Activated naive CD4-positive, alpha-beta T cell treated with anti-CD3 and anti-CD28 coated beads for 36 hours (primary cell): ENCODE data around the gene S100A5. TPM values are rescaled to one million over a fixed set of nuclear protein-coding genes. Genes with fewer than 3 reads are reported as not detected.
"Not testable (repeated sequence)": the region's sequence is repeated elsewhere in the genome, so short reads cannot be mapped to it uniquely, and the experiment has no call there.

Experiments used
- CTCF ChIA-PET: fragments of 350-600 bp; sonication (Branson Sonifier 250); formaldehyde crosslinking; loops from one replicate; lab custom pipeline; 2021; ENCODE audit warnings: antibody characterized with exemption; lab: Charles Lee
- DNase-seq: peaks from one replicate; pipeline ENCODE4 v3.0.0-alpha.2; 2020
- H3K27ac Mint-ChIP-seq: one replicate; pipeline ENCODE4 v1.8.0; 2021; ENCODE audit warnings: mild to moderate bottlenecking, mixed read lengths
- H3K27me3 Mint-ChIP-seq: one replicate; pipeline ENCODE4 v1.8.0; 2021; ENCODE audit warnings: low read depth, mixed read lengths
- H3K36me3 Mint-ChIP-seq: one replicate; pipeline ENCODE4 v1.8.0; 2021; ENCODE audit warnings: low read depth, mixed read lengths
- H3K4me1 Mint-ChIP-seq: one replicate; pipeline ENCODE4 v1.8.0; 2021; ENCODE audit warnings: low read depth, mixed read lengths
- H3K4me3 Mint-ChIP-seq: one replicate; pipeline ENCODE4 v1.8.0; 2021; ENCODE audit warnings: mild to moderate bottlenecking, moderate library complexity, mixed read lengths
- H3K9me3 Mint-ChIP-seq: one replicate; pipeline ENCODE4 v1.8.0; 2021; ENCODE audit warnings: mixed read lengths
- intact Hi-C: fragments of 100-400 bp; cut with micrococcal nuclease; formaldehyde crosslinking; loops from one replicate; pipeline ENCODE4 v1.15.1; 2023
- total RNA-seq, 2 experiments: library from RNA; stranded (reverse); gene quantifications; one replicate each; pipeline ENCODE4 v1.2.3, GENCODE V29; 2021

The S100A5 gene
- total RNA-seq, 2 experiments from 2014 or later: 0.89 to 0.93 TPM

GRCh38 chr1:153526132-153526543, 14.6 kb downstream of the S100A5 start:
- H3K4me3 Mint-ChIP-seq: no peak overlapping the region
- CTCF ChIA-PET: interaction anchor here (0.9 to 1.5 kb wide), 3 partner anchors 9 to 46 kb away, joined by 3 to 8 read pairs (median 4); partner anchors contain the start of gene S100A6
- H3K27me3 Mint-ChIP-seq: no peaks in the 10 kb centered on the region
- H3K27ac Mint-ChIP-seq: no peak overlapping the region
- H3K9me3 Mint-ChIP-seq: no peaks in the 10 kb centered on the region
- peaks cover 9% of the 10 kb centered on the region for H3K4me1 Mint-ChIP-seq
- intact Hi-C loops: no loop called here
- DNase-seq: no peak
- H3K36me3 Mint-ChIP-seq: no peaks in the 10 kb centered on the region

- no peaks in the 10 kb centered on the region for H3K36me3 Mint-ChIP-seq
- H3K9me3 Mint-ChIP-seq: no peaks in the 10 kb centered on the region
- no peak overlapping the region for H3K4me3 Mint-ChIP-seq
- CTCF ChIA-PET: interaction anchor here (0.7 to 5.1 kb wide), 8 partner anchors 7 to 47 kb away, joined by 3 to 30 read pairs (median 4); partner anchors contain the start of gene S100A6
- no peaks in the 10 kb centered on the region for H3K27me3 Mint-ChIP-seq
- intact Hi-C loops: no loop called here
- H3K27ac Mint-ChIP-seq: no peak overlapping the region
- DNase-seq: no peak
- peaks cover 2% of the 10 kb centered on the region for H3K4me1 Mint-ChIP-seq
Measured at GRCh38 chr1:153525088-153525728, 15.5 kb downstream of the S100A5 start.

GRCh38 chr1:153522353-153523048, 18.2 kb downstream of the S100A5 start:
- H3K4me1 Mint-ChIP-seq, H3K36me3 Mint-ChIP-seq, DNase-seq, H3K4me3 Mint-ChIP-seq, intact Hi-C loops, H3K9me3 Mint-ChIP-seq, H3K27me3 Mint-ChIP-seq: not testable (repeated sequence)
- CTCF ChIA-PET: interaction anchor here (1.4 to 5.1 kb wide), 2 partner anchors 10 to 11 kb away, joined by 5 to 30 read pairs; no protein-coding TSS in a partner anchor
- H3K27ac Mint-ChIP-seq: peak overlapping the region; percentile 32

- H3K27me3 Mint-ChIP-seq, H3K36me3 Mint-ChIP-seq, DNase-seq, H3K9me3 Mint-ChIP-seq, H3K4me3 Mint-ChIP-seq, H3K27ac Mint-ChIP-seq, intact Hi-C loops, H3K4me1 Mint-ChIP-seq: not testable (repeated sequence)
- CTCF ChIA-PET: interaction anchor here (1.4 to 5.1 kb wide), 3 partner anchors 10 to 46 kb away, joined by 5 to 30 read pairs (median 10); no protein-coding TSS in a partner anchor
Measured at GRCh38 chr1:153521808-153522207, 18.9 kb downstream of the S100A5 start.

- no peak for DNase-seq
- intact Hi-C loops: no loop called here
- H3K27me3 Mint-ChIP-seq: no peaks in the 10 kb centered on the region
- H3K4me1 Mint-ChIP-seq: peaks cover 2% of the 10 kb centered on the region
- H3K27ac Mint-ChIP-seq: no peak overlapping the region
- H3K36me3 Mint-ChIP-seq: no peaks in the 10 kb centered on the region
- no peaks in the 10 kb centered on the region for H3K9me3 Mint-ChIP-seq
- H3K4me3 Mint-ChIP-seq: no peak overlapping the region
- CTCF ChIA-PET: interaction anchor here (1.2 to 5.1 kb wide), 5 partner anchors 11 to 56 kb away, joined by 3 to 30 read pairs (median 10); no protein-coding TSS in a partner anchor
Measured at GRCh38 chr1:153520818-153521476, 19.8 kb downstream of the S100A5 start.

- CTCF ChIA-PET: interaction anchor here (1.2 to 5.1 kb wide), 5 partner anchors 10 to 57 kb away, joined by 3 to 30 read pairs (median 10); no protein-coding TSS in a partner anchor
- H3K4me3 Mint-ChIP-seq, DNase-seq, H3K9me3 Mint-ChIP-seq, intact Hi-C loops, H3K27ac Mint-ChIP-seq, H3K27me3 Mint-ChIP-seq, H3K36me3 Mint-ChIP-seq, H3K4me1 Mint-ChIP-seq: not testable (repeated sequence)
Measured at GRCh38 chr1:153520137-153520691, 20.5 kb downstream of the S100A5 start.

- intact Hi-C loops: no loop called here
Measured at GRCh38 chr1:153519242-153519641, 21.5 kb downstream of the S100A5 start.

GRCh38 chr1:153515504-153516394, 25.0 kb downstream of the S100A5 start:
- CTCF ChIA-PET: interaction anchor here (1.1 to 3.4 kb wide), 5 partner anchors 17 to 99 kb away, joined by 3 to 16 read pairs (median 3); no protein-coding TSS in a partner anchor
- no peaks in the 10 kb centered on the region for H3K9me3 Mint-ChIP-seq
- no peak overlapping the region for H3K4me3 Mint-ChIP-seq
- H3K4me1 Mint-ChIP-seq: peaks cover 8% of the 10 kb centered on the region
- no peak for DNase-seq
- no peaks in the 10 kb centered on the region for H3K36me3 Mint-ChIP-seq
- intact Hi-C loops: no loop called here
- H3K27ac Mint-ChIP-seq: no peak overlapping the region
- no peaks in the 10 kb centered on the region for H3K27me3 Mint-ChIP-seq

More at GRCh38 chr1:153519242-153519641, 21.5 kb downstream of the S100A5 start:
- H3K27ac Mint-ChIP-seq: no peak overlapping the region
- no peak for DNase-seq
- H3K36me3 Mint-ChIP-seq: no peaks in the 10 kb centered on the region
- peaks cover 2% of the 10 kb centered on the region for H3K4me1 Mint-ChIP-seq
- H3K9me3 Mint-ChIP-seq: no peaks in the 10 kb centered on the region
- CTCF ChIA-PET: interaction anchor here (2.5 to 2.9 kb wide), 2 partner anchors 9 to 49 kb away, joined by 10 to 15 read pairs; no protein-coding TSS in a partner anchor
- no peaks in the 10 kb centered on the region for H3K27me3 Mint-ChIP-seq
- no peak overlapping the region for H3K4me3 Mint-ChIP-seq

GRCh38 chr1:153513666-153514065, 27.1 kb downstream of the S100A5 start:
- H3K9me3 Mint-ChIP-seq: no peaks in the 10 kb centered on the region
- no peak for DNase-seq
- H3K27ac Mint-ChIP-seq: no peak overlapping the region
- peaks cover 8% of the 10 kb centered on the region for H3K4me1 Mint-ChIP-seq
- no peaks in the 10 kb centered on the region for H3K36me3 Mint-ChIP-seq
- CTCF ChIA-PET: interaction anchor here (0.7 to 1.3 kb wide), 3 partner anchors 19 to 54 kb away, joined by 3 to 6 read pairs (median 3); no protein-coding TSS in a partner anchor
- no peaks in the 10 kb centered on the region for H3K27me3 Mint-ChIP-seq
- H3K4me3 Mint-ChIP-seq: no peak overlapping the region
- intact Hi-C loops: no loop called here

GRCh38 chr1:153513023-153513422, 27.7 kb downstream of the S100A5 start:
- Mint-ChIP-seq H3K36me3 (no peaks in the 10 kb centered on the region), H3K27me3 (no peaks in the 10 kb centered on the region), H3K4me3 (no peak overlapping the region), H3K9me3 (no peaks in the 10 kb centered on the region), H3K4me1 (peaks cover 8% of the 10 kb centered on the region), H3K27ac (no peak overlapping the region)
- intact Hi-C loops: no loop called here
- no peak for DNase-seq
- CTCF ChIA-PET: interaction anchor here (0.7 to 7.2 kb wide), 3 partner anchors 19 to 58 kb away, joined by 3 to 153 read pairs (median 3); no protein-coding TSS in a partner anchor

GRCh38 chr1:153510984-153511410, 29.7 kb downstream of the S100A5 start:
- no peaks in the 10 kb centered on the region for H3K27me3 Mint-ChIP-seq
- no peak overlapping the region for H3K4me3 Mint-ChIP-seq
- H3K9me3 Mint-ChIP-seq: no peaks in the 10 kb centered on the region
- intact Hi-C loops: loop anchor here (1.0 to 2.0 kb wide), 8 partner anchors 21 to 475 kb away; partner anchors contain the start of genes CHTOP, DENND4B, ILF2 and RAB13
- H3K36me3 Mint-ChIP-seq: no peaks in the 10 kb centered on the region
- DNase-seq: peak; percentile 90
- CTCF ChIA-PET: interaction anchor here (0.6 to 7.2 kb wide), 49 partner anchors 9 to 1337 kb away, joined by 3 to 153 read pairs (median 4); partner anchors contain the start of genes CHTOP, ILF2, JTB and RAB13
- H3K4me1 Mint-ChIP-seq: peaks cover 8% of the 10 kb centered on the region
- H3K27ac Mint-ChIP-seq: peak overlapping the region; percentile 36
